ENCODE measurements around the gene MAT2B. TPM values are rescaled to one million over a fixed set of nuclear protein-coding genes. Genes with fewer than 3 reads are reported as not detected.

The MAT2B gene
- 31.6 and 74.7 TPM in 2 replicates for total RNA-seq (ENCODE audit: low replicate concordance)

DNA sequence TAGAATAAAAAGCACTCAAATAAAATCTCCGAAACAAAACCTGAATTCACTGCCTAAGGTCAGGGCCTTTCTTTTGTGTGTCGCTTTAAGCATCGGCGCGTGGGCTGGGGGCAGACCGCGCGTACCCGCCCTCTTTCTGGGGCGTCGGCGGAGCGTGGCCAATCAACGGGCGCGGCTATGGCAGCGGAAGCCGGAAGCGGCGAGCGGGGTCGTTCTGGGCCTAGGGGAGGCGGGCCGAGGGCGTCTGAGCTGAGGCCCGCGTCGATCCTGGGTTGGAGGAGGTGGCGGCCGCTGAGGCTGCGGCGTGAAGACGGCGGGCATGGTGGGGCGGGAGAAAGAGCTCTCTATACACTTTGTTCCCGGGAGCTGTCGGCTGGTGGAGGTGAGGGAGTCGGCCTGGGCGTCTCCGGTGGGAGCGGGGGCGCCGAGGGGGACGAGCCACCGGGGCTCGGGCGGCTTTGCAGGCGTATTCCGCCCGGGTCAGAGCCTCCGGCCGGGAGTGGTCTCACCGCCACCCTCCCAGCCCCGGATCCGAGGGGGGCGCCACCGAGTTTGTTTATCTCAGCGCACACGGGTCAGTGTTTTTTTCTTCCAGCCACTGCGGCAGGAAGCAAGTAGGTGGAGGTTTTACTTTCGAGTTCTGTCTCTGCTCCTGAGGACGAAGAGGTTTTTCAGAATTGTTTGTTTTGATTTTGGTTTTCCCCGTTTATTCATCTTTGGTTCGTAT is at the start of gene MAT2B:
Gene MAT2B, plus strand, starts transcription at position 252 of the 727 bp plus-strand sequence. Its CDS starts 68 bp downstream, at position 320.
- TF ChIP-seq, protein P1, sequence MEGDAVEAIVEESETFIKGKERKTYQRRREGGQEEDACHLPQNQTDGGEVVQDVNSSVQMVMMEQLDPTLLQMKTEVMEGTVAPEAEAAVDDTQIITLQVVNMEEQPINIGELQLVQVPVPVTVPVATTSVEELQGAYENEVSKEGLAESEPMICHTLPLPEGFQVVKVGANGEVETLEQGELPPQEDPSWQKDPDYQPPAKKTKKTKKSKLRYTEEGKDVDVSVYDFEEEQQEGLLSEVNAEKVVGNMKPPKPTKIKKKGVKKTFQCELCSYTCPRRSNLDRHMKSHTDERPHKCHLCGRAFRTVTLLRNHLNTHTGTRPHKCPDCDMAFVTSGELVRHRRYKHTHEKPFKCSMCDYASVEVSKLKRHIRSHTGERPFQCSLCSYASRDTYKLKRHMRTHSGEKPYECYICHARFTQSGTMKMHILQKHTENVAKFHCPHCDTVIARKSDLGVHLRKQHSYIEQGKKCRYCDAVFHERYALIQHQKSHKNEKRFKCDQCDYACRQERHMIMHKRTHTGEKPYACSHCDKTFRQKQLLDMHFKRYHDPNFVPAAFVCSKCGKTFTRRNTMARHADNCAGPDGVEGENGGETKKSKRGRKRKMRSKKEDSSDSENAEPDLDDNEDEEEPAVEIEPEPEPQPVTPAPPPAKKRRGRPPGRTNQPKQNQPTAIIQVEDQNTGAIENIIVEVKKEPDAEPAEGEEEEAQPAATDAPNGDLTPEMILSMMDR (IDR thresholded peaks at IDR 0.05; ENCODE audit: insufficient read depth, low read length) = peak; percentile 42
- DNase-seq (ENCODE audit: low read depth) = peak; percentile 89
- H3K4me3 ChIP-seq (ENCODE audit: low read depth, low read length) = peak within 1 kb of the TSS; percentile 72

DNA sequence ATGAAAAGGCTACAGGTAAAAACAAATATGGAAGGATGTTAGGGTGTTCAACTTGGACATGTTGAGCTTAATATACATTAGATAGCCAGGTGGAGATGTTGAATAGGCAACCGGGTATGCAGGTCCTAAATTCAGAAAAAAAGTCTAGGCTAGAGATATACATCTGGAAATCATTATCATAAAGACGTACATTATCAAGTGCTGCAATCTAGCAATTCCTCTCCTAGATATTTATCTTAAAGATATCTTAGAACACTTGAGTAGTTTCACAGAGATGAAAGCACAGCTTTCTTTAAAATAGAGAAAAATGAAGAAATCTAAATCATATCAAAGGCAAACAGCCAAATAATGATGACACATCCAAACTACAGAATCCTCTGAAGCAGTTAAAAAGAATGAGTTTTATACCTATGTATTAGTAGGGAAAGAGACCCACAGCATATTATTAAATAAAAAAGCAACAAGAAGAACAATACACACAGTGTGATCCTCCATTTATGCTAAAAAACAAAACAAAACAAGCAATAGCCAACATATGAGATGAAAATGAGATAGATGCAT is 49.3 kb upstream of the MAT2B start:
- no peak for DNase-seq (ENCODE audit: low read depth)
- TF ChIP-seq, protein P1 (IDR thresholded peaks at IDR 0.05; ENCODE audit: insufficient read depth, low read length) = no peak
- H3K4me3 ChIP-seq (ENCODE audit: low read depth, low read length) = no peak overlapping the region

DNA sequence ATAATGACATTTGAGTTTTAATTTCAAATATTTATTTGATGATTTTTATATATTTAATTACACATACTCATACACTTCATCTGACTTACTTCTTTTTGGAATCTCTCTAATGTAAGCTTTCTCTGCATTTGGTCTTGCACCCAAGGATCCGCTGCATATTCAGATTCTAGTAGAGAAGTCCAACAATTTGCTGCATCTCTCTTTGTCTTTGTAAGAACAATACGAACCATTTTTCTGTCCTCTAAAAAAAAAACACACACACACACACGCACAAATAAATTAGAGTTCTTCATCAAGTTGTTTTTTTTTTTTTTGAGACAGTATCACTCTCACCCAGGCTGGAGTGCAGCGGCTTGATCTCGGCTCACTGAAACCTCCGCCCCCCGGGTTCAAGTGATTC is 48.6 kb upstream of the MAT2B start:
- TF ChIP-seq, protein P1 (IDR thresholded peaks at IDR 0.05; ENCODE audit: insufficient read depth, low read length) = no peak
- no peak for DNase-seq (ENCODE audit: low read depth)
- H3K4me3 ChIP-seq (ENCODE audit: low read depth, low read length) = no peak overlapping the region

DNA sequence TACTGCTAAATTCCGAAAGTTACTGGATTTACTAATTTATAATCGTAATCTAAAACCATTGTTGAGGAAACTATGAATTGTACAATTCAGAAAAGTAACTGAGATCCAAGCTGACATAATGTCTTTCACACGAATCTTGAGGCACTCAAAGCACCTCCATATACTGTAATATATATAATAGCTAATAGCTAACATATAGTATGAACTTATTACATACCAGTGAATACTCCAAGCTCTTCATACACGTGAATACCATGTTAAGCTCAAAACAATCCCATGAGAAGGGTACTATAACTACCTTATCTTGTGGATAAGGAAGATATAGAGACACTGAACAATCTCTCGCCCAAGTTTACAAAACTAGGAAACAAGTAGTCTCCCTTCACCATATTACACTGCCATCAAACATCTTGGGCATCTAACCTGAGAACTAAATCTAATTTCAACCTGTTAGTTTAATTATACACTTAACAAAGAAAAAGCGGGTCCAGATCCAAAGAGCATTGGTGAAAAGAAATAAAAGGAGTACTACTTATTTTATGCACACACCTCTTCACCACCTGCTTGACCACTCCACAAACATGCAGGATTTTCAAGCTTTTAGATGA is 46.5 kb upstream of the MAT2B start:
- TF ChIP-seq, protein P1 (IDR thresholded peaks at IDR 0.05; ENCODE audit: insufficient read depth, low read length) = no peak
- no peak for DNase-seq (ENCODE audit: low read depth)
- peak overlapping the region; percentile 84 for H3K4me3 ChIP-seq (ENCODE audit: low read depth, low read length)

DNA sequence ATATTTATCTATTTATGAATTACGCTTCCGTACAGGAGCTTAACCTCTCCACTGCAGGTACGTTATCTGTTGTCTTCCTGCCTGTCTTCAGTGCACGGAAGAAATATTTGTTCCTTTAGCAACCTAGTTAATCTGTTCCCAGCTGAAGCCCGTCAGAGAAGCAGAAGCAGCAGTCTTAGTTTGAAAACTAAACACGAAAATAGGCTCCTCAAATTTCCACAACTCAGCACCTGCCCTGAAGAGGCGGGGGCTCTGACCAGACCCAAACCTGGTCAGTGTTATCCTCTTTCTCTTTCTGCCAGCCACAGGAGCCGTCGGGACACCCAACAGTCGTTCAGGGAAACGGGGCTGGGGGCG is 46.0 kb upstream of the MAT2B start:
- peak; percentile 16 for DNase-seq (ENCODE audit: low read depth)
- TF ChIP-seq, protein P1 (IDR thresholded peaks at IDR 0.05; ENCODE audit: insufficient read depth, low read length) = no peak
- H3K4me3 ChIP-seq (ENCODE audit: low read depth, low read length) = peak overlapping the region; percentile 84

DNA sequence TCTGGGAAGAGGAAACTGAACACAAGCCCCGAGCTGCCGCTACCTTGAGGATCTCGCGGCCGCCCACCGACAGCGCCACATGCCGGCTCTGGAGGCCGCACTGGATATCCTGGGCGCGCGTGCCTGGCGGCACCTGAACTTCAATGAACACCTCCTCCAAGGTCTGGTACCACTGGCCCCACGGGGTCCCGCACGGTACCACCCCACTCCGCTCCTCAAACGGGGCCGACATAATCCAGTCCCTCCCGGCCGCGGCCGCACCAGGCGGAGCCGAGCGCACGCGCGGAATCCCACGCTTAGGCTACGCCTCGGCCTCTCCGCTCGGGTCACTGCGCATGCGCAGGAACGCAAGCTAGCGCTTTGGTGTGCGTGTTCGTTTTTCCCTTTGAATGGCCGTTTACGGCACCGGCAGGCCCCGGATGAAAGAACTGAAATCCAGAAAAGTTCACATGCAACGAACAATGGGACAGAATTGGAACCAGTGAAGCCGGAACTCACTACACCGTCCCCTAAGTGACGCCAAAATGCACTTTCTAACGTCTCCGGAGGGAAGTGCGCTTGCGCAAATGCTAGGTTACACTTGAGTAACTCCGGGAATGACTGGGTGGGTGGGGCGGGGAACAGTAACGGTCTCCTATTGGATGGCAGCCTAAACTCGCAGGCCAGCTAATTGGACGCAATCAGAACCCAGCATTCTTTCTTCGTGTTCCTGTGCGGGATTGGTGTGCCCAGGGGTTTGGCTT is 45.4 kb upstream of the MAT2B start, which contains the start of gene NUDCD2:
Gene NUDCD2, minus strand, starts transcription at position 284 of the 743 bp plus-strand sequence. Its CDS starts 52 bp downstream, at position 232.
- TF ChIP-seq, protein P1 (IDR thresholded peaks at IDR 0.05; ENCODE audit: insufficient read depth, low read length) = peak; percentile 32
- H3K4me3 ChIP-seq (ENCODE audit: low read depth, low read length) = peak within 1 kb of the TSS; percentile 84
- peak; percentile 99 for DNase-seq (ENCODE audit: low read depth)

All from fibroblast of the aortic adventitia (primary cell).